ENCODE data around the gene PIK3CG. TPM values are rescaled to one million over a fixed set of nuclear protein-coding genes. Genes with fewer than 3 reads are reported as not detected.

Gene PIK3CG
- total and polyA plus RNA-seq, 2 donors (not counting 1 experiment from before 2014, with no cell fraction given), result 13.3 to 44.8 TPM

GRCh38 chr7:106819546-106819945 is 45.5 kb upstream of the PIK3CG start:
- no peaks in the 10 kb centered on the region for H3K27me3 Mint-ChIP-seq
- no peak for DNase-seq
- Histone ChIP-seq H3K9ac (ENCODE audit: low read length) (no peak overlapping the region), H3K79me2 (ENCODE audit: control insufficient read depth, insufficient read depth, low read length) (no peaks in the 10 kb centered on the region), H3K27ac (ENCODE audit: low read length in 2 of 2) (no peak overlapping the region), H3K9me3 (ENCODE audit: control extremely low read depth in 1 of 3, control insufficient read depth in 2 of 3, insufficient read depth in 1 of 3, low read length in 2 of 3) (no peaks in the 10 kb centered on the region), H4K20me1 (ENCODE audit: control insufficient read depth, insufficient read depth, low read length, poor library complexity, severe bottlenecking) (no peaks in the 10 kb centered on the region), H3K4me3 (ENCODE audit: control extremely low read depth in 1 of 5, extremely low read depth in 1 of 5, insufficient read depth in 1 of 5, low read depth in 2 of 5, low read length in 4 of 5) (no peak overlapping the region), H3K27me3 (replicated peaks in 1 of 4; ENCODE audit: control extremely low read depth in 1 of 4, control insufficient read depth in 3 of 4, insufficient read depth in 4 of 4, low read length in 3 of 4) (no peaks in the 10 kb centered on the region), H3K4me1 (ENCODE audit: control insufficient read depth in 2 of 2, insufficient read depth in 2 of 2, low read length in 2 of 2) (no peaks in the 10 kb centered on the region), H3K36me3 (replicated peaks in 1 of 2; ENCODE audit: control extremely low read depth in 1 of 2, control insufficient read depth in 1 of 2, extremely low read depth in 1 of 2, insufficient read depth in 2 of 2, low read length in 1 of 2) (no peaks in the 10 kb centered on the region), H2AFZ (ENCODE audit: insufficient read depth, low read depth, low read length, poor library complexity, severe bottlenecking) (no peak overlapping the region), H3K4me2 (replicated peaks; ENCODE audit: low read depth, low read length, poor library complexity, severe bottlenecking) (no peak overlapping the region)
- TF ChIP-seq EZH2 (IDR thresholded peaks at IDR 0.05; ENCODE audit: borderline replicate concordance, insufficient read depth, low read depth, low read length, poor library complexity, severe bottlenecking) (no peak), CTCF (IDR thresholded peaks at IDR 0.05) (no peak)
- H3K4me1 Mint-ChIP-seq, result peaks cover 3% of the 10 kb centered on the region
- no peaks in the 10 kb centered on the region for H3K9me3 Mint-ChIP-seq (ENCODE audit: insufficient read depth)
- H3K4me3 Mint-ChIP-seq, result no peak overlapping the region
- POLR2A ChIA-PET, result no interaction called here
- ATAC-seq (ENCODE audit: low read depth), result no peak
- H3K27ac Mint-ChIP-seq, result no peak overlapping the region
- intact Hi-C loops (cut with micrococcal nuclease), result no loop called here
- CTCF ChIA-PET, result no interaction called here

- ATAC-seq (ENCODE audit: low read depth) (no peak), DNase-seq (no peak)
- H3K36me3 ChIP-seq (replicated peaks in 1 of 2; ENCODE audit: control extremely low read depth in 1 of 2, control insufficient read depth in 1 of 2, extremely low read depth in 1 of 2, insufficient read depth in 2 of 2, low read length in 1 of 2), result no peaks in the 10 kb centered on the region
- CTCF ChIA-PET, result no interaction called here
- no peak overlapping the region for H3K4me2 ChIP-seq (replicated peaks; ENCODE audit: low read depth, low read length, poor library complexity, severe bottlenecking)
- no peak overlapping the region for H3K9ac ChIP-seq (ENCODE audit: low read length)
- TF ChIP-seq CTCF (IDR thresholded peaks at IDR 0.05) (no peak), EZH2 (IDR thresholded peaks at IDR 0.05; ENCODE audit: borderline replicate concordance, insufficient read depth, low read depth, low read length, poor library complexity, severe bottlenecking) (no peak)
- WGBS (ENCODE audit: insufficient coverage), result 100% methylated on average over 1 of the region's 4 CpGs
- no peaks in the 10 kb centered on the region for H3K9me3 Mint-ChIP-seq (ENCODE audit: insufficient read depth)
- H3K27ac Mint-ChIP-seq, result no peak overlapping the region
- H3K27me3 Mint-ChIP-seq, result no peaks in the 10 kb centered on the region
- no peak overlapping the region for H3K4me3 ChIP-seq (ENCODE audit: control extremely low read depth in 1 of 5, extremely low read depth in 1 of 5, insufficient read depth in 1 of 5, low read depth in 2 of 5, low read length in 4 of 5)
- no peaks in the 10 kb centered on the region for H4K20me1 ChIP-seq (ENCODE audit: control insufficient read depth, insufficient read depth, low read length, poor library complexity, severe bottlenecking)
- H3K79me2 ChIP-seq (ENCODE audit: control insufficient read depth, insufficient read depth, low read length), result no peaks in the 10 kb centered on the region
- H3K9me3 ChIP-seq (ENCODE audit: control extremely low read depth in 1 of 3, control insufficient read depth in 2 of 3, insufficient read depth in 1 of 3, low read length in 2 of 3), result no peaks in the 10 kb centered on the region
- H3K27ac ChIP-seq (ENCODE audit: low read length in 2 of 2), result no peak overlapping the region
- no peak overlapping the region for H3K4me3 Mint-ChIP-seq
- no peaks in the 10 kb centered on the region for H3K4me1 ChIP-seq (ENCODE audit: control insufficient read depth in 2 of 2, insufficient read depth in 2 of 2, low read length in 2 of 2)
- peaks cover 3% of the 10 kb centered on the region for H3K4me1 Mint-ChIP-seq
- H2AFZ ChIP-seq (ENCODE audit: insufficient read depth, low read depth, low read length, poor library complexity, severe bottlenecking), result no peak overlapping the region
- POLR2A ChIA-PET, result no interaction called here
- intact Hi-C loops (cut with micrococcal nuclease), result no loop called here
- H3K27me3 ChIP-seq (replicated peaks in 1 of 4; ENCODE audit: control extremely low read depth in 1 of 4, control insufficient read depth in 3 of 4, insufficient read depth in 4 of 4, low read length in 3 of 4), result no peaks in the 10 kb centered on the region
Observed at GRCh38 chr7:106820321-106821217, 44.5 kb upstream of the PIK3CG start.

Data from B cell (primary cell).